Liver (tissue), 9 donors: Measurements from ENCODE around the gene GMPR. TPM values are rescaled to one million over a fixed set of nuclear protein-coding genes. Genes with fewer than 3 reads are reported as not detected.

Source experiments
- DNase-seq: peaks from one replicate; pipeline ENCODE4 v3.0.0-alpha.2; 2017; ENCODE audit warnings: low spot score
- H3K27ac ChIP-seq, 2 donors: one replicate each; pipeline ENCODE4 v1.7.0; 2013; ENCODE audit warnings: inconsistent platforms in 2 of 2, low read length in 2 of 2, control low read depth in 1 of 2, low read depth in 1 of 2, mild to moderate bottlenecking in 1 of 2
- H3K27me3 ChIP-seq, 4 donors: one replicate each; pipeline versions ENCODE4 v1.6.1 to v1.7.0; 2013; ENCODE audit warnings: low read length in 3 of 4, inconsistent platforms in 1 of 4, mild to moderate bottlenecking in 1 of 4, moderate library complexity in 1 of 4; ENCODE audit not compliant: control insufficient read depth in 4 of 4, insufficient read depth in 4 of 4
- H3K36me3 ChIP-seq, 4 donors: one replicate each; pipeline versions ENCODE4 v1.6.1 to v1.7.0; 2013; ENCODE audit warnings: low read length in 3 of 4, mild to moderate bottlenecking in 3 of 4, low read depth in 1 of 4, moderate library complexity in 1 of 4; ENCODE audit not compliant: control insufficient read depth in 4 of 4, insufficient read depth in 3 of 4
- H3K4me1 ChIP-seq, 4 donors: one replicate each; pipeline versions ENCODE4 v1.6.1 to v1.7.0; 2013; ENCODE audit warnings: low read length in 3 of 4, mild to moderate bottlenecking in 3 of 4, moderate library complexity in 1 of 4; ENCODE audit not compliant: control insufficient read depth in 4 of 4, insufficient read depth in 4 of 4
- H3K4me3 ChIP-seq, 3 donors: one replicate each; pipeline versions ENCODE4 v1.6.1 to v1.7.0; 2013; ENCODE audit warnings: low read length in 3 of 3, control low read depth in 1 of 3, low read depth in 1 of 3, mild to moderate bottlenecking in 1 of 3
- H3K9ac ChIP-seq, 2 donors: one replicate each; pipeline ENCODE4 v1.7.0; 2013; ENCODE audit warnings: low read length in 2 of 2, mild to moderate bottlenecking in 2 of 2, moderate library complexity in 2 of 2, control low read depth in 1 of 2, low read depth in 1 of 2
- H3K9me3 ChIP-seq, 4 donors: one replicate each; pipeline versions ENCODE4 v1.6.1 to v1.7.0; 2013; ENCODE audit warnings: low read length in 3 of 4; ENCODE audit not compliant: control insufficient read depth in 4 of 4
- EGR1 ChIP-seq, 2 donors: IDR thresholded peaks; 2 replicates each; pipeline ENCODE4 v1.6.1; 2016 to 2018; ENCODE audit warnings: antibody characterized with exemption in 2 of 2, low read depth in 2 of 2
- FOXA1 ChIP-seq: IDR thresholded peaks from 2 replicates; pipeline ENCODE4 v1.6.1; 2016; ENCODE audit warnings: antibody characterized with exemption
- FOXA2 ChIP-seq: IDR thresholded peaks from 2 replicates; pipeline ENCODE4 v1.6.1; 2016; ENCODE audit warnings: antibody characterized with exemption
- GABPA ChIP-seq, 2 donors: IDR thresholded peaks in 1 of 2; conservative IDR thresholded peaks in 1 of 2; 2 replicates each; pipeline ENCODE4 v1.6.1; 2016; ENCODE audit warnings: antibody characterized with exemption in 2 of 2, mild to moderate bottlenecking in 1 of 2, moderate library complexity in 1 of 2
- HNF4A ChIP-seq, 2 donors: conservative IDR thresholded peaks; 2 replicates each; pipeline ENCODE4 v1.6.1; 2016; ENCODE audit warnings: antibody characterized with exemption in 2 of 2, mild to moderate bottlenecking in 2 of 2
- HNF4G ChIP-seq: IDR thresholded peaks from 2 replicates; pipeline ENCODE4 v1.6.1; 2016; ENCODE audit warnings: antibody characterized with exemption
- JUND ChIP-seq, 2 donors: IDR thresholded peaks; 2 replicates each; pipeline ENCODE4 v1.6.1; 2016; ENCODE audit warnings: antibody characterized with exemption in 2 of 2
- RAD21 ChIP-seq, 2 donors: IDR thresholded peaks; 2 replicates each; pipeline ENCODE4 v1.6.1; 2016; ENCODE audit warnings: antibody characterized with exemption in 2 of 2, mild to moderate bottlenecking in 2 of 2
- RXRA ChIP-seq, 2 donors: IDR thresholded peaks; 2 replicates each; pipeline ENCODE4 v1.6.1; 2017 to 2018; ENCODE audit warnings: antibody characterized with exemption in 2 of 2, mild to moderate bottlenecking in 1 of 2
- SP1 ChIP-seq: IDR thresholded peaks from 2 replicates; pipeline ENCODE4 v1.6.1; 2018; ENCODE audit warnings: antibody characterized with exemption, mild to moderate bottlenecking
- TAF1 ChIP-seq: conservative IDR thresholded peaks from 2 replicates; pipeline ENCODE4 v1.6.1; 2016; ENCODE audit warnings: antibody characterized with exemption, mild to moderate bottlenecking
- YY1 ChIP-seq: IDR thresholded peaks from 2 replicates; pipeline ENCODE4 v1.6.1; 2016; ENCODE audit warnings: antibody characterized with exemption, mild to moderate bottlenecking
- WGBS: extraction: QIAGEN DNeasy Blood & Tissue Kit; methylation state at CpG from one replicate; pipeline ENCODE4 v1.1.7; 2013; 5-methylcytosine and 5-hydroxymethylcytosine counted together
- polyA plus RNA-seq, 2 donors: library from polyadenylated mRNA; stranded (reverse) in 1 of 2; unstranded in 1 of 2; fragments of 200-250 nt in 1 of 2; fragments of >200 nt in 1 of 2; fragmentation: Nextera tagmentation in 1 of 2; extraction: Ambion mirVana in 1 of 2; gene quantifications; one replicate each; pipeline versions ENCODE4 v1.2.1 to v1.2.3, GENCODE V29; 2013 to 2015
- total RNA-seq, 2 donors: library from RNA; depleted of rRNA; stranded (reverse); fragments of >200 nt; gene quantifications; one replicate each; pipeline ENCODE4 v1.2.3, GENCODE V29; 2014
- TF ChIP-seq, protein P1 (sequence below): IDR thresholded peaks from 2 replicates; pipeline ENCODE4 v1.6.1; 2016; ENCODE audit warnings: antibody characterized with exemption
- TF ChIP-seq, protein P2 (sequence below): IDR thresholded peaks from 2 replicates; pipeline ENCODE4 v1.6.1; 2016; ENCODE audit warnings: antibody characterized with exemption
- TF ChIP-seq, protein P3 (sequence below): fragments of 150-350 bp; IDR thresholded peaks from 2 replicates; pipeline ENCODE4 v1.5.1; 2017; ENCODE audit warnings: improper control_type of control experiment, low read depth, low read length; ENCODE audit not compliant: missing input control
- TF ChIP-seq, protein P4 (sequence below): IDR thresholded peaks from 2 replicates; pipeline ENCODE4 v1.6.1; 2016; ENCODE audit warnings: antibody characterized with exemption
- TF ChIP-seq, protein P5 (sequence below): IDR thresholded peaks from 2 replicates; pipeline ENCODE4 v1.6.1; 2016; ENCODE audit warnings: antibody characterized with exemption, mild to moderate bottlenecking
- donor health status: healthy.
- donor health status: healthy.
- donor health status: healthy.
- donor health status: healthy.
- donor health status: healthy.

Gene GMPR
- total and polyA plus RNA-seq, 4 donors = 2.1 to 50.2 (median 4.2) TPM

DNA sequence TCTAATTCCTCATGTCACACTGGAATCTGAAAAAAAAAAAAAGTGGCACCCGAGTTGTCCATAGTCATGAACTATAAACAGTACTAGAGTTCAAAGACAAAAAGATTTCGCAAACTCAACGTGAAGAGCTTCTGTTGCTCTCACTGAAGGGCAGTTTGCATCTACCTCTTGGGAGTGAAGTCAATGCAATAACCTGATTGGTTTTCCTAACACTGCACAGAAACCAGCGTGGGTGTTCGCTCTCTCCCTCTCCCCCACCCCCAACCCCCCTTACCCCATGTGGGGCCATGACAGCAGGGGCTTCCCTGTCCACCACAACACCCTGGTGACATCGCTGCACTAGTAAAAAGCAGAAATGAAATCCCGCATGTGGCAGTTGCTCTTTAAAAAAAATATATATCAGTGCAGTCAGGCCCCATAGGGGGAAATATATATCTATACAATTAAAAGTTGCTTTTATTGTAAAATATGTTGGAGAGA lies 66.9 kb downstream of the GMPR start (continued):
- TF ChIP-seq, protein P1, sequence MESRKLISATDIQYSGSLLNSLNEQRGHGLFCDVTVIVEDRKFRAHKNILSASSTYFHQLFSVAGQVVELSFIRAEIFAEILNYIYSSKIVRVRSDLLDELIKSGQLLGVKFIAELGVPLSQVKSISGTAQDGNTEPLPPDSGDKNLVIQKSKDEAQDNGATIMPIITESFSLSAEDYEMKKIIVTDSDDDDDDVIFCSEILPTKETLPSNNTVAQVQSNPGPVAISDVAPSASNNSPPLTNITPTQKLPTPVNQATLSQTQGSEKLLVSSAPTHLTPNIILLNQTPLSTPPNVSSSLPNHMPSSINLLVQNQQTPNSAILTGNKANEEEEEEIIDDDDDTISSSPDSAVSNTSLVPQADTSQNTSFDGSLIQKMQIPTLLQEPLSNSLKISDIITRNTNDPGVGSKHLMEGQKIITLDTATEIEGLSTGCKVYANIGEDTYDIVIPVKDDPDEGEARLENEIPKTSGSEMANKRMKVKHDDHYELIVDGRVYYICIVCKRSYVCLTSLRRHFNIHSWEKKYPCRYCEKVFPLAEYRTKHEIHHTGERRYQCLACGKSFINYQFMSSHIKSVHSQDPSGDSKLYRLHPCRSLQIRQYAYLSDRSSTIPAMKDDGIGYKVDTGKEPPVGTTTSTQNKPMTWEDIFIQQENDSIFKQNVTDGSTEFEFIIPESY = no peak

DNA sequence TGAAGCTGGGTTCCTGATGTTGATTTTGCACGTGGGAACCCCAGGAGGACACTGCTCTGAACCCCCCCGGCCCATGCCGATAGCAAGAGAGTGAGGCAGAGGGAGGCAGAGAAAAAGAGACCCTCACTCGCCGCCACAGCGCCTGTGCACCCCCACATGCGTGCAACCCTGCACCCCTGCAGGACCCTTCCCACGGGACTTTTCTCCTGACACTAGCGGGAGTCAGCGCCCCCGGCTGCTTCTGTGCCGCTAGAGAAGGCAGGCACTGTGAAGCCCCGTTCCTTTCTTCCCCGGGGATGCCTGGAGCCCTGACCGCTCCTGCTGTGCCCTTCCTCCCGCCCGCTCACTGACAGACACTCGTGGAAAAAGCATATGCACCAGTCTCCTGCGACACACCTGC lies 67.4 kb downstream of the GMPR start:
- 94% methylated on average over 19 of the region's 19 CpGs for WGBS
- H3K9me3 ChIP-seq = no peaks in the 10 kb centered on the region
- H3K27me3 ChIP-seq = no peaks in the 10 kb centered on the region
- H3K9ac ChIP-seq = no peak overlapping the region
- no peak overlapping the region for H3K4me3 ChIP-seq
- no peak for DNase-seq
- TF ChIP-seq HNF4A (conservative IDR thresholded peaks at IDR 0.05) (no peak), RAD21 (IDR thresholded peaks at IDR 0.05) (no peak), TAF1 (no peak), HNF4G (no peak), JUND (IDR thresholded peaks at IDR 0.05) (no peak), YY1 (no peak), GABPA (IDR thresholded peaks at IDR 0.05 in 1 of 2, conservative IDR thresholded peaks at IDR 0.05 in 1 of 2) (no peak), FOXA2 (no peak), EGR1 (IDR thresholded peaks at IDR 0.05; ENCODE audit: low read depth in 2 of 2) (no peak), SP1 (no peak), RXRA (IDR thresholded peaks at IDR 0.05) (no peak)
- TF ChIP-seq, protein P2, sequence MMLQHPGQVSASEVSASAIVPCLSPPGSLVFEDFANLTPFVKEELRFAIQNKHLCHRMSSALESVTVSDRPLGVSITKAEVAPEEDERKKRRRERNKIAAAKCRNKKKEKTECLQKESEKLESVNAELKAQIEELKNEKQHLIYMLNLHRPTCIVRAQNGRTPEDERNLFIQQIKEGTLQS = no peak
- TF ChIP-seq, protein P3, sequence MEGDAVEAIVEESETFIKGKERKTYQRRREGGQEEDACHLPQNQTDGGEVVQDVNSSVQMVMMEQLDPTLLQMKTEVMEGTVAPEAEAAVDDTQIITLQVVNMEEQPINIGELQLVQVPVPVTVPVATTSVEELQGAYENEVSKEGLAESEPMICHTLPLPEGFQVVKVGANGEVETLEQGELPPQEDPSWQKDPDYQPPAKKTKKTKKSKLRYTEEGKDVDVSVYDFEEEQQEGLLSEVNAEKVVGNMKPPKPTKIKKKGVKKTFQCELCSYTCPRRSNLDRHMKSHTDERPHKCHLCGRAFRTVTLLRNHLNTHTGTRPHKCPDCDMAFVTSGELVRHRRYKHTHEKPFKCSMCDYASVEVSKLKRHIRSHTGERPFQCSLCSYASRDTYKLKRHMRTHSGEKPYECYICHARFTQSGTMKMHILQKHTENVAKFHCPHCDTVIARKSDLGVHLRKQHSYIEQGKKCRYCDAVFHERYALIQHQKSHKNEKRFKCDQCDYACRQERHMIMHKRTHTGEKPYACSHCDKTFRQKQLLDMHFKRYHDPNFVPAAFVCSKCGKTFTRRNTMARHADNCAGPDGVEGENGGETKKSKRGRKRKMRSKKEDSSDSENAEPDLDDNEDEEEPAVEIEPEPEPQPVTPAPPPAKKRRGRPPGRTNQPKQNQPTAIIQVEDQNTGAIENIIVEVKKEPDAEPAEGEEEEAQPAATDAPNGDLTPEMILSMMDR = no peak
- TF ChIP-seq, protein P4, sequence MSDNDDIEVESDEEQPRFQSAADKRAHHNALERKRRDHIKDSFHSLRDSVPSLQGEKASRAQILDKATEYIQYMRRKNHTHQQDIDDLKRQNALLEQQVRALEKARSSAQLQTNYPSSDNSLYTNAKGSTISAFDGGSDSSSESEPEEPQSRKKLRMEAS = no peak
- TF ChIP-seq, protein P1 = no peak
- no peaks in the 10 kb centered on the region for H3K4me1 ChIP-seq
- H3K36me3 ChIP-seq = peaks cover 5 to 15% (median 10%) of the 10 kb centered on the region in 4 donors
- no peak overlapping the region for H3K27ac ChIP-seq

DNA sequence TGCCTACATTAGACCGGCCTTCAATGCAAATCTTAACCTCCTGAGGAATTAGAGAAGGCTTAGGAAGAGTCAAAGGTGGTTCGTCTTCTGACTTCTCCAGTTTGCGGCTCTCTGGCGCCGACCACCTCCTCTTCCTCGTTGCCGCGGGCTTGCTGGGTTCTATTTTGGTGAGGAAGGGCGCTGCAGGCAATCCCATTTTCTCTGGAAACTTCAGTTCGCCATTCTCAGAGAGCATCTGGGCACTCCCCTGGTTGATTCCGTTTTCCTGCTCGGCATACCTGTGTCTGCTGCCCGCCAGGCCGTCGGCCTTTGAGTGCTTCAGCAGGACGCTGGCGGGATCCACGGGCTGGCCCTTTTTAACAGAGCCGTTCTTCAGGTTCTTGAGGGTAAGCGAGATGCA lies 67.9 kb downstream of the GMPR start:
- TF ChIP-seq, protein P5, sequence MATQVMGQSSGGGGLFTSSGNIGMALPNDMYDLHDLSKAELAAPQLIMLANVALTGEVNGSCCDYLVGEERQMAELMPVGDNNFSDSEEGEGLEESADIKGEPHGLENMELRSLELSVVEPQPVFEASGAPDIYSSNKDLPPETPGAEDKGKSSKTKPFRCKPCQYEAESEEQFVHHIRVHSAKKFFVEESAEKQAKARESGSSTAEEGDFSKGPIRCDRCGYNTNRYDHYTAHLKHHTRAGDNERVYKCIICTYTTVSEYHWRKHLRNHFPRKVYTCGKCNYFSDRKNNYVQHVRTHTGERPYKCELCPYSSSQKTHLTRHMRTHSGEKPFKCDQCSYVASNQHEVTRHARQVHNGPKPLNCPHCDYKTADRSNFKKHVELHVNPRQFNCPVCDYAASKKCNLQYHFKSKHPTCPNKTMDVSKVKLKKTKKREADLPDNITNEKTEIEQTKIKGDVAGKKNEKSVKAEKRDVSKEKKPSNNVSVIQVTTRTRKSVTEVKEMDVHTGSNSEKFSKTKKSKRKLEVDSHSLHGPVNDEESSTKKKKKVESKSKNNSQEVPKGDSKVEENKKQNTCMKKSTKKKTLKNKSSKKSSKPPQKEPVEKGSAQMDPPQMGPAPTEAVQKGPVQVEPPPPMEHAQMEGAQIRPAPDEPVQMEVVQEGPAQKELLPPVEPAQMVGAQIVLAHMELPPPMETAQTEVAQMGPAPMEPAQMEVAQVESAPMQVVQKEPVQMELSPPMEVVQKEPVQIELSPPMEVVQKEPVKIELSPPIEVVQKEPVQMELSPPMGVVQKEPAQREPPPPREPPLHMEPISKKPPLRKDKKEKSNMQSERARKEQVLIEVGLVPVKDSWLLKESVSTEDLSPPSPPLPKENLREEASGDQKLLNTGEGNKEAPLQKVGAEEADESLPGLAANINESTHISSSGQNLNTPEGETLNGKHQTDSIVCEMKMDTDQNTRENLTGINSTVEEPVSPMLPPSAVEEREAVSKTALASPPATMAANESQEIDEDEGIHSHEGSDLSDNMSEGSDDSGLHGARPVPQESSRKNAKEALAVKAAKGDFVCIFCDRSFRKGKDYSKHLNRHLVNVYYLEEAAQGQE = no peak
- TF ChIP-seq JUND (IDR thresholded peaks at IDR 0.05) = no peak
- TF ChIP-seq FOXA1 = no peak
- no peak for TF ChIP-seq YY1
- TF ChIP-seq HNF4G = no peak
- TF ChIP-seq, protein P1 = no peak
- peaks cover 5 to 15% (median 10%) of the 10 kb centered on the region in 4 donors for H3K36me3 ChIP-seq
- WGBS = 94% methylated on average over 20 of the region's 20 CpGs

More for the DNA sequence above, 67.9 kb downstream of the GMPR start:
- DNase-seq = no peak
- H3K9me3 ChIP-seq = no peaks in the 10 kb centered on the region
- no peaks in the 10 kb centered on the region for H3K27me3 ChIP-seq
- H3K27ac ChIP-seq = no peak overlapping the region
- no peak overlapping the region for H3K9ac ChIP-seq
- no peak overlapping the region for H3K4me3 ChIP-seq
- H3K4me1 ChIP-seq = no peaks in the 10 kb centered on the region
